Mesothelial cell of epicardium (in vitro differentiated cells): ENCODE data around the gene GAS2L2. TPM values are rescaled to one million over a fixed set of nuclear protein-coding genes. Genes with fewer than 3 reads are reported as not detected.

Source experiments
- DNase-seq, 2 experiments: peaks; one replicate each; pipeline ENCODE4 v3.0.0; 2021; ENCODE audit warnings: low spot score in 2 of 2; ENCODE audit not compliant: unreplicated experiment in 2 of 2
- H3K27ac Mint-ChIP-seq: 2 replicates; pipeline ENCODE4 v1.8.0; 2021; ENCODE audit warnings: mixed read lengths
- H3K27me3 Mint-ChIP-seq: 2 replicates; pipeline ENCODE4 v1.8.0; 2021; ENCODE audit warnings: low read depth, mixed read lengths
- H3K36me3 Mint-ChIP-seq: 2 replicates; pipeline ENCODE4 v1.8.0; 2021; ENCODE audit warnings: mixed read lengths
- H3K4me1 Mint-ChIP-seq: 2 replicates; pipeline ENCODE4 v1.8.0; 2021; ENCODE audit warnings: mixed read lengths
- H3K4me3 Mint-ChIP-seq: 2 replicates; pipeline ENCODE4 v1.8.0; 2021; ENCODE audit warnings: mild to moderate bottlenecking, moderate library complexity, mixed read lengths
- H3K9me3 Mint-ChIP-seq: 2 replicates; pipeline ENCODE4 v1.8.0; 2021; ENCODE audit warnings: mixed read lengths
- CTCF ChIP-seq: fragments of 200-600 bp; sonication (generic); IDR thresholded peaks from one replicate; pipeline ENCODE4 v1.5.0; 2021; ENCODE audit warnings: antibody characterized with exemption; ENCODE audit not compliant: unreplicated experiment
- total RNA-seq: library from RNA; stranded (reverse); gene quantifications from 3 replicates; pipeline ENCODE4 v1.2.1, GENCODE V29; 2021

The GAS2L2 gene
- total RNA-seq, 1 donor from 2014 or later, result 0.11 TPM

GRCh38 chr17:35748979-35749378 is 4.1 kb downstream of the GAS2L2 start:
- H3K4me1 Mint-ChIP-seq, result peaks cover 10% of the 10 kb centered on the region
- H3K9me3 Mint-ChIP-seq, result no peaks in the 10 kb centered on the region
- H3K4me3 Mint-ChIP-seq, result peak overlapping the region; percentile 33
- no peak overlapping the region for H3K27ac Mint-ChIP-seq
- TF ChIP-seq CTCF, result no peak
- no peaks in the 10 kb centered on the region for H3K36me3 Mint-ChIP-seq
- H3K27me3 Mint-ChIP-seq, result peaks cover 44% of the 10 kb centered on the region
- no peak for DNase-seq

GRCh38 chr17:35748341-35748841 is 4.6 kb downstream of the GAS2L2 start:
- H3K27me3 Mint-ChIP-seq, result peaks cover 48% of the 10 kb centered on the region
- TF ChIP-seq CTCF, result no peak
- no peak for DNase-seq
- no peaks in the 10 kb centered on the region for H3K9me3 Mint-ChIP-seq
- H3K27ac Mint-ChIP-seq, result no peak overlapping the region
- H3K4me3 Mint-ChIP-seq, result no peak overlapping the region
- H3K36me3 Mint-ChIP-seq, result no peaks in the 10 kb centered on the region
- peaks cover 12% of the 10 kb centered on the region for H3K4me1 Mint-ChIP-seq

GRCh38 chr17:35747540-35748017 is 5.5 kb downstream of the GAS2L2 start:
- DNase-seq, result peak; percentile 70 to 86
- Mint-ChIP-seq H3K36me3 (no peaks in the 10 kb centered on the region), H3K4me3 (no peak overlapping the region), H3K27me3 (peaks cover 49% of the 10 kb centered on the region), H3K4me1 (peaks cover 12% of the 10 kb centered on the region), H3K27ac (no peak overlapping the region), H3K9me3 (no peaks in the 10 kb centered on the region)
- TF ChIP-seq CTCF, result peak; percentile 94

- H3K27me3 Mint-ChIP-seq, result peaks cover 60% of the 10 kb centered on the region
- no peaks in the 10 kb centered on the region for H3K36me3 Mint-ChIP-seq
- no peak for TF ChIP-seq CTCF
- H3K4me1 Mint-ChIP-seq, result peaks cover 15% of the 10 kb centered on the region
- DNase-seq, result no peak
- no peak overlapping the region for H3K4me3 Mint-ChIP-seq
- no peaks in the 10 kb centered on the region for H3K9me3 Mint-ChIP-seq
- H3K27ac Mint-ChIP-seq, result no peak overlapping the region
Observed at GRCh38 chr17:35745749-35746320, 7.2 kb downstream of the GAS2L2 start.

GRCh38 chr17:35745246-35745645 is 7.8 kb downstream of the GAS2L2 start:
- no peak for DNase-seq
- no peak for TF ChIP-seq CTCF
- Mint-ChIP-seq H3K4me3 (no peak overlapping the region), H3K4me1 (peaks cover 11% of the 10 kb centered on the region), H3K36me3 (no peaks in the 10 kb centered on the region), H3K27ac (no peak overlapping the region), H3K9me3 (no peaks in the 10 kb centered on the region), H3K27me3 (peaks cover 60% of the 10 kb centered on the region)
